HEK293T (cell line): ENCODE results near the gene TRIM37.

Source experiments
- BHLHE40 ChIP-seq: fragments of 450-650 bp; IDR thresholded peaks from 2 replicates; pipeline ENCODE4 v1.6.1; 2016; ENCODE audit warnings: mild to moderate bottlenecking, moderate library complexity, borderline replicate concordance
- ELF4 ChIP-seq: fragments of 450-650 bp; IDR thresholded peaks from 2 replicates; pipeline ENCODE4 v1.6.1; 2017; ENCODE audit warnings: antibody characterized with exemption
- FOXA1 ChIP-seq: fragments of 450-650 bp; IDR thresholded peaks from 2 replicates; pipeline ENCODE4 v1.6.1; 2016; ENCODE audit warnings: mild to moderate bottlenecking
- FOXK2 ChIP-seq: fragments of 450-650 bp; IDR thresholded peaks from 2 replicates; pipeline ENCODE4 v1.6.1; 2016; ENCODE audit warnings: mild to moderate bottlenecking
- FOXM1 ChIP-seq: fragments of 450-650 bp; IDR thresholded peaks from 2 replicates; pipeline ENCODE4 v1.6.1; 2017; ENCODE audit warnings: mild to moderate bottlenecking, borderline replicate concordance
- HDGF ChIP-seq: fragments of 450-650 bp; IDR thresholded peaks from 2 replicates; pipeline ENCODE4 v1.6.1; 2017; ENCODE audit warnings: antibody characterized with exemption, borderline replicate concordance
- LEF1 ChIP-seq: fragments of 450-650 bp; IDR thresholded peaks from 2 replicates; pipeline ENCODE4 v1.6.1; 2017; ENCODE audit warnings: mild to moderate bottlenecking, borderline replicate concordance
- PKNOX1 ChIP-seq: fragments of 450-650 bp; IDR thresholded peaks from 2 replicates; pipeline ENCODE4 v1.6.1; 2016
- SP1 ChIP-seq: fragments of 450-650 bp; IDR thresholded peaks from 2 replicates; pipeline ENCODE4 v1.6.1; 2017
- TARDBP ChIP-seq: fragments of 450-650 bp; IDR thresholded peaks from 2 replicates; pipeline ENCODE4 v1.6.1; 2016
- ZNF384 ChIP-seq: fragments of 450-650 bp; IDR thresholded peaks from 2 replicates; pipeline ENCODE4 v1.6.1; 2016

GRCh38 chr17:58936295-58936694, 170.4 kb downstream of the TRIM37 start:
- TF ChIP-seq TARDBP (no peak), BHLHE40 (no peak), ZNF384 (no peak), SP1 (no peak), HDGF (no peak), LEF1 (no peak), PKNOX1 (no peak), ELF4 (no peak), FOXA1 (no peak), FOXM1 (no peak), FOXK2 (no peak)
